Panc1 (cell line): ENCODE data around the gene TMSB10. TPM values are rescaled to one million over a fixed set of nuclear protein-coding genes. Genes with fewer than 3 reads are reported as not detected.
"Not testable (repeated sequence)": the region's sequence is repeated elsewhere in the genome, so short reads cannot be mapped to it uniquely, and the experiment has no call there.

Source experiments
- ATAC-seq: fragments of 200-7000 bp; cut with Tn5 transposase; 2 replicates; pipeline ENCODE4 v1.9.1; 2020; ENCODE audit warnings: mild to moderate bottlenecking, moderate library complexity
- BruUV-seq: library from RNA; stranded (reverse); fragments of 400-500 nt; replicated peaks from 2 replicates; lab custom pipeline; 2021; lab: Mats Ljungman, UMichigan
- CTCF ChIA-PET: fragments of 300-600 bp; sonication (Branson Sonifier 250); formaldehyde crosslinking; loops from one replicate; lab custom pipeline; 2022; ENCODE audit warnings: antibody characterized with exemption; lab: Charles Lee
- POLR2A ChIA-PET: fragments of 300-600 bp; sonication (Branson Sonifier 250); formaldehyde crosslinking; loops from one replicate; lab custom pipeline; 2022; ENCODE audit warnings: antibody characterized with exemption; lab: Charles Lee
- DNase-seq: peaks from one replicate; pipeline ENCODE4 v3.0.0-alpha.2; 2010; ENCODE audit warnings: low read depth, low spot score
- H3K27ac ChIP-seq: 2 replicates; pipeline ENCODE4 v1.5.1; 2011; ENCODE audit warnings: mild to moderate bottlenecking, low read length, inconsistent platforms
- H3K27me3 ChIP-seq: fragments of 200-500 bp; sonication (Bioruptor generic); 2 replicates; pipeline ENCODE4 v1.6.0; 2014; ENCODE audit warnings: low read length, inconsistent platforms; ENCODE audit not compliant: control insufficient read depth, insufficient read depth
- H3K36me3 ChIP-seq: fragments of 200-500 bp; sonication (Bioruptor generic); 2 replicates; pipeline ENCODE4 v1.5.1; 2014; ENCODE audit warnings: inconsistent platforms, mild to moderate bottlenecking, low read length, moderate library complexity; ENCODE audit not compliant: control insufficient read depth, insufficient read depth
- H3K4me1 ChIP-seq: 2 replicates; pipeline ENCODE4 v1.5.1; 2011; ENCODE audit warnings: inconsistent platforms, mild to moderate bottlenecking, low read length, moderate library complexity; ENCODE audit not compliant: control insufficient read depth, insufficient read depth
- H3K4me3 ChIP-seq, 2 experiments: 2 replicates each; pipeline ENCODE4 v1.5.1; 2011 to 2012; ENCODE audit warnings: low read depth in 2 of 2, low read length in 2 of 2, mild to moderate bottlenecking in 2 of 2, inconsistent platforms in 1 of 2, moderate library complexity in 1 of 2
- H3K9me3 ChIP-seq: fragments of 200-500 bp; sonication (Bioruptor generic); 2 replicates; pipeline ENCODE4 v1.5.1; 2014; ENCODE audit warnings: low read depth, mild to moderate bottlenecking, inconsistent platforms, low read length, moderate library complexity; ENCODE audit not compliant: control insufficient read depth, insufficient read depth
- POLR2AphosphoS5 ChIP-seq: IDR thresholded peaks from 2 replicates; pipeline ENCODE4 v1.6.1; 2012; ENCODE audit warnings: mild to moderate bottlenecking, low read depth, low read length, moderate library complexity
- REST ChIP-seq, 2 experiments: IDR thresholded peaks; 2 replicates each; pipeline ENCODE4 v1.6.1; 2011 to 2012; ENCODE audit warnings: low read depth in 2 of 2, control low read depth in 1 of 2, low read length in 1 of 2, mild to moderate bottlenecking in 1 of 2, moderate library complexity in 1 of 2; ENCODE audit not compliant: insufficient read depth in 1 of 2
- SIN3A ChIP-seq: IDR thresholded peaks from 2 replicates; pipeline ENCODE4 v1.6.1; 2012; ENCODE audit warnings: low read depth, mild to moderate bottlenecking, low read length, moderate library complexity, borderline replicate concordance; ENCODE audit not compliant: insufficient read depth
- TCF7L2 ChIP-seq: IDR thresholded peaks from 2 replicates; pipeline ENCODE4 v1.6.1; 2011; ENCODE audit warnings: mild to moderate bottlenecking, low read depth, low read length, inconsistent platforms
- in situ Hi-C: cut with HindIII; loops from 2 replicates; pipeline ENCODE4 v1.10.0; 2016; ENCODE audit warnings: low sequenced_read_pairs, low pct_unique_long_range_greater_than_20kb
- intact Hi-C: fragments of 100-400 bp; cut with micrococcal nuclease; formaldehyde crosslinking; loops from one replicate; pipeline ENCODE4 v1.10.0; 2022; ENCODE audit not compliant: unreplicated experiment
- total RNA-seq: library from RNA; stranded (reverse); gene quantifications from one replicate; pipeline ENCODE4 v1.2.1, GENCODE V29; 2021; ENCODE audit not compliant: unreplicated experiment
- TF ChIP-seq, protein P1 (sequence below): fragments of 450-650 bp; IDR thresholded peaks from 2 replicates; pipeline ENCODE4 v1.5.1; 2017; ENCODE audit warnings: mild to moderate bottlenecking

Gene TMSB10
- total RNA-seq, 1 experiment from 2014 or later, result 1,916 TPM

DNA sequence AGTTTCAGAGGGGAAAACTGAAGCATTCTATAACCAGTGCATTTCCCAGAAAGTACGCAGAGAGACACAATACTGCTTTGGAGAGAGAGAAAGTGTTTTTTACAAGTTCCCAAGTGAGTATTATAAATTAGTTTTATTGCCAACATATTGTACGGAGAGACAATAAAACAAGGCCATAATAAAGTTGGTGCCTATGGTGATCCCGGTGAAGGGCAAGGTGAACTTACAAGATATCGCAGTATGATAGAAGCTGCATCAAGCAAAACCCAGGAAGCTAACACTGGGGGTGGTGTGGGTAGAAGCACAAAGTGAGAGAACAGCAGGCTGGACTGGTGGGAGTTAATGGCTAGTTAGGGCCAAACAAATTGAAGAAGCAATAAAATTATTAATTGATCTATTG, 7.5 kb downstream of the TMSB10 start:
- Histone ChIP-seq H3K36me3 (no peaks in the 10 kb centered on the region), H3K27ac (no peak overlapping the region), H3K4me1 (peaks cover 4% of the 10 kb centered on the region), H3K4me3 (no peak overlapping the region), H3K27me3 (no peaks in the 10 kb centered on the region), H3K9me3 (no peaks in the 10 kb centered on the region)
- TF ChIP-seq POLR2AphosphoS5 (no peak), SIN3A (no peak), REST (IDR thresholded peaks at IDR 0.05; ENCODE audit: insufficient read depth in 1 of 2, low read depth in 2 of 2, low read length in 1 of 2) (no peak), TCF7L2 (no peak)
- TF ChIP-seq, protein P1, sequence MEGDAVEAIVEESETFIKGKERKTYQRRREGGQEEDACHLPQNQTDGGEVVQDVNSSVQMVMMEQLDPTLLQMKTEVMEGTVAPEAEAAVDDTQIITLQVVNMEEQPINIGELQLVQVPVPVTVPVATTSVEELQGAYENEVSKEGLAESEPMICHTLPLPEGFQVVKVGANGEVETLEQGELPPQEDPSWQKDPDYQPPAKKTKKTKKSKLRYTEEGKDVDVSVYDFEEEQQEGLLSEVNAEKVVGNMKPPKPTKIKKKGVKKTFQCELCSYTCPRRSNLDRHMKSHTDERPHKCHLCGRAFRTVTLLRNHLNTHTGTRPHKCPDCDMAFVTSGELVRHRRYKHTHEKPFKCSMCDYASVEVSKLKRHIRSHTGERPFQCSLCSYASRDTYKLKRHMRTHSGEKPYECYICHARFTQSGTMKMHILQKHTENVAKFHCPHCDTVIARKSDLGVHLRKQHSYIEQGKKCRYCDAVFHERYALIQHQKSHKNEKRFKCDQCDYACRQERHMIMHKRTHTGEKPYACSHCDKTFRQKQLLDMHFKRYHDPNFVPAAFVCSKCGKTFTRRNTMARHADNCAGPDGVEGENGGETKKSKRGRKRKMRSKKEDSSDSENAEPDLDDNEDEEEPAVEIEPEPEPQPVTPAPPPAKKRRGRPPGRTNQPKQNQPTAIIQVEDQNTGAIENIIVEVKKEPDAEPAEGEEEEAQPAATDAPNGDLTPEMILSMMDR, result no peak
- ChIA-PET CTCF (interaction anchor here (0.7 kb wide), 1 partner anchor 13 kb away, joined by 4 read pairs; no protein-coding TSS in a partner anchor), POLR2A (interaction anchor here (0.6 kb wide), 1 partner anchor 1653 kb away, joined by 3 read pairs; no protein-coding TSS in a partner anchor)
- no peak for ATAC-seq
- no TSS peak for BruUV-seq
- intact Hi-C loops (no loop called here), in situ Hi-C loops (no loop called here)
- no peak for DNase-seq

DNA sequence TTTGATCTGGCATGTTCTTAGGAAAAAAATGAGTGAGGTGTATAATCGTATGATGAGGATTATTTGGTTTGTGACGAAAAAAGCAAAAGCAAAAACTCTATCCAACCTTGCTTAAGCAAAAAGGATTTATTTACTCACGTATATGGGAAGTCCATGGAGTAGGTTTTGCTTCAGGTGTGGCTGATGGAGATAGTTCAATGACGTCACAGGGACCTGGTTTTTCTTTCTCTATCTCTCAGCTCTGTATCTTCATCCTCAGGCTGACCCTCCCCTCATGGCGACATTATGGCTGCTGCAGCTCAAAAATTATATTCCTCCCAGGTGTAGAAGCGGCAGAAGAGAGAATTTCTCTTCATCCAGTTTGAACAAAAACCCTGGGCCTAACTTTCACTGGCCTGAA, 8.9 kb downstream of the TMSB10 start:
- ATAC-seq (no peak), DNase-seq (no peak)
- TF ChIP-seq, protein P1, result no peak
- TF ChIP-seq POLR2AphosphoS5, result no peak
- no peak for TF ChIP-seq TCF7L2
- TF ChIP-seq SIN3A, result no peak
- TF ChIP-seq REST (IDR thresholded peaks at IDR 0.05; ENCODE audit: insufficient read depth in 1 of 2, low read depth in 2 of 2, low read length in 1 of 2), result no peak
- H3K4me1 ChIP-seq, result no peaks in the 10 kb centered on the region
- in situ Hi-C loops (no loop called here), intact Hi-C loops (no loop called here)
- no TSS peak for BruUV-seq
- H3K27me3 ChIP-seq, result no peaks in the 10 kb centered on the region
- POLR2A ChIA-PET, result no interaction called here
- no peaks in the 10 kb centered on the region for H3K36me3 ChIP-seq
- CTCF ChIA-PET, result no interaction called here
- H3K4me3 ChIP-seq, result no peak overlapping the region
- no peaks in the 10 kb centered on the region for H3K9me3 ChIP-seq
- H3K27ac ChIP-seq, result no peak overlapping the region

DNA sequence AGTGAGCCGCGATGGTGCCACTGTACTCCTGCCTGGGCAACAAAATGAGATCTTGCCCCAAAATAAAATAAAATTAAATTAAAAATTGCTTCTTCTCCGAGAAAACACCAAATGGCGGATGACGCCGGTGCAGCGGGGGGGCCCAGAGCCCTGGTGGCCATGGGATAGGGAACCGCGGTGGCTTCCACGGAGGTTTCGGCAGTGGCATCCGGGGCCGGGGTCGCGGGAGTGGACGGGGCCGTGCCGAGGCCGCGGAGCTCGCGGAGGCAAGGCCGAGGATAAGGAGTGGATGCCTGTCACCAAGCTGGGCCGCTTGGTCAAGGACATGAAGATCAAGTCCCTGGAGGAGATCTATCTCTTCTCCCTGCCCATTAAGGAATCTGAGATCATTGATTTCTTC, 10.2 kb downstream of the TMSB10 start:
- not testable (repeated sequence) for H3K4me3 ChIP-seq

GRCh38 chr2:84917821-84918220, 12.4 kb downstream of the TMSB10 start:
- DNase-seq, CTCF ChIA-PET, intact Hi-C loops, H3K9me3 ChIP-seq, H3K27me3 ChIP-seq, in situ Hi-C loops, H3K36me3 ChIP-seq, H3K4me3 ChIP-seq, ATAC-seq, BruUV-seq: not testable (repeated sequence)
- POLR2A ChIA-PET, result interaction anchor here (0.7 kb wide), 1 partner anchor 11 kb away, joined by 7 read pairs; no protein-coding TSS in a partner anchor
- H3K27ac ChIP-seq, result peak overlapping the region; percentile 59
- H3K4me1 ChIP-seq, result peaks cover 12% of the 10 kb centered on the region

More for the DNA sequence above, 10.2 kb downstream of the TMSB10 start:
- H3K9me3 ChIP-seq, H3K27me3 ChIP-seq, BruUV-seq, POLR2A ChIA-PET, CTCF ChIA-PET, DNase-seq, H3K27ac ChIP-seq, ATAC-seq, in situ Hi-C loops, H3K36me3 ChIP-seq, intact Hi-C loops: not testable (repeated sequence)
- peaks cover 12% of the 10 kb centered on the region for H3K4me1 ChIP-seq
